OCI-LY3 (cell line): ENCODE measurements around the gene MAPKAPK2.
A peak's percentile ranks its signal among the peaks of the same experiment; 100 is the strongest.

Source experiments
- CTCF ChIP-seq: fragments of 200-600, 300-600 bp; sonication (generic); IDR thresholded peaks from 2 replicates; pipeline ENCODE4 v1.5.1; 2014; ENCODE audit warnings: antibody characterized with exemption, low read length, low read depth
- EZH2phosphoT487 ChIP-seq: fragments of 200-600 bp; shearing (Covaris generic); IDR thresholded peaks from 2 replicates; pipeline ENCODE4 v1.6.1; 2018; ENCODE audit warnings: antibody characterized with exemption, mixed run types, low read depth

GRCh38 chr1:206708058-206708457 lies 23.4 kb downstream of the MAPKAPK2 start:
- peak; percentile 20; the same call in 1 of the 2 replicates for TF ChIP-seq CTCF
- TF ChIP-seq EZH2phosphoT487 = no peak
